Psoas muscle (tissue), 8 donors: ENCODE measurements around the gene SDHA. TPM values are rescaled to one million over a fixed set of nuclear protein-coding genes. Genes with fewer than 3 reads are reported as not detected.
"Not testable (repeated sequence)": the region's sequence is repeated elsewhere in the genome, so short reads cannot be mapped to it uniquely, and the experiment has no call there.

Source experiments
- ATAC-seq, 4 donors: fragments of 200-7000 bp; cut with Tn5 transposase; one replicate each; pipeline ENCODE4 v1.9.1; 2020; ENCODE audit warnings: moderate library complexity in 3 of 4, mild to moderate bottlenecking in 2 of 4
- DNase-seq, 2 donors: peaks; one replicate each; pipeline ENCODE4 v3.0.0-alpha.2; 2020
- H3K27ac ChIP-seq: fragments of 200-600 bp; one replicate; pipeline ENCODE4 v1.8.0; 2022
- H3K27me3 ChIP-seq, 3 donors: fragments of 200-600 bp in 1 of 3; one replicate each; pipeline versions ENCODE4 v1.6.1 to v1.8.0; 2013 to 2022; ENCODE audit warnings: low read length in 2 of 3, mild to moderate bottlenecking in 2 of 3, moderate library complexity in 1 of 3; ENCODE audit not compliant: insufficient read depth in 3 of 3
- H3K36me3 ChIP-seq, 2 donors: fragments of 200-600 bp in 1 of 2; one replicate each; pipeline versions ENCODE4 v1.6.1 to v1.8.0; 2013 to 2022; ENCODE audit warnings: low read depth in 1 of 2, mild to moderate bottlenecking in 1 of 2, moderate library complexity in 1 of 2; ENCODE audit not compliant: insufficient read depth in 1 of 2
- H3K4me1 ChIP-seq: fragments of 200-600 bp; one replicate; pipeline ENCODE4 v1.8.0; 2022
- H3K4me3 ChIP-seq: fragments of 200-600 bp; one replicate; pipeline ENCODE4 v1.8.0; 2022; ENCODE audit warnings: mild to moderate bottlenecking
- H3K9me3 ChIP-seq: fragments of 200-600 bp; one replicate; pipeline ENCODE4 v1.8.0; 2022
- CTCF ChIP-seq: fragments of 200-600 bp; IDR thresholded peaks from one replicate; pipeline ENCODE4 v1.8.0; 2022; ENCODE audit warnings: antibody characterized with exemption
- WGBS, 3 donors: extraction: QIAGEN DNeasy Blood & Tissue Kit; methylation state at CpG; one replicate each; pipeline versions ENCODE4 v1.1.6 to v1.1.7; 2013; 5-methylcytosine and 5-hydroxymethylcytosine counted together
- intact Hi-C, 2 donors: fragments of 100-400 bp; cut with DNase I; formaldehyde crosslinking; loops; one replicate each; pipeline versions ENCODE4 v1.11.0 to v1.14.2; 2022
- polyA plus RNA-seq, 3 donors: library from polyadenylated mRNA; stranded (reverse); fragments of 200-250 nt; gene quantifications; one replicate each; pipeline ENCODE4 v1.2.3, GENCODE V29; 2013
- total RNA-seq, 4 donors: library from RNA; stranded (reverse); fragmentation: NEBNext Ultra II Directional in 2 of 4; extraction: Animal tissue kit (Norgen Biotek cat#: 25700) in 2 of 4; gene quantifications; one replicate each; pipeline versions ENCODE4 v1.2.1 to v1.2.4, GENCODE V29; 2021 to 2023
- donor health status: healthy with polysubstance abuse.
- donor health status: DM: no; HTN: no; CAD: no; lungs with moderate emphysema.
- donor health status: Bipolar disorder and iron deficiency.
- donor health status: healthy.
- donor health status: DM: yes; HTN: yes; CAD: no.
- donor health status: DM: no; HTN: no; CAD: no.
- donor health status: DM: no; HTN: no; CAD: no.
- donor health status: DM: yes; HTN: yes; CAD: no.

SDHA gene
- total and polyA plus RNA-seq, 7 donors, result 160 to 363 (median 269) TPM

GRCh38 chr5:208449-209114 is 9.5 kb upstream of the SDHA start:
- TF ChIP-seq CTCF, result no peak
- Histone ChIP-seq H3K27ac (no peak overlapping the region), H3K4me3 (no peak overlapping the region), H3K27me3 (no peaks in the 10 kb centered on the region), H3K36me3 (peaks cover 0 to 27% of the 10 kb centered on the region in 2 donors), H3K9me3 (no peaks in the 10 kb centered on the region), H3K4me1 (peaks cover 10% of the 10 kb centered on the region)
- intact Hi-C loops, result no loop called here
- ATAC-seq (peak in 1 of 4 donors; percentile 38), DNase-seq (no peak)
- WGBS, 3 donors, result 76 to 84% (median 82%) methylated on average over 15 of the region's 15 CpGs

GRCh38 chr5:213803-214395 is 4.2 kb upstream of the SDHA start:
- H3K4me3 ChIP-seq, result no peak overlapping the region
- H3K36me3 ChIP-seq, result peaks cover 0 to 18% of the 10 kb centered on the region in 2 donors
- H3K27ac ChIP-seq, result no peak overlapping the region
- H3K27me3 ChIP-seq, result no peaks in the 10 kb centered on the region
- no peak for TF ChIP-seq CTCF
- WGBS, 3 donors, result 83 to 93% (median 87%) methylated on average over 12 of the region's 12 CpGs
- no peaks in the 10 kb centered on the region for H3K9me3 ChIP-seq
- H3K4me1 ChIP-seq, result peaks cover 8% of the 10 kb centered on the region
- DNase-seq, result no peak
- ATAC-seq, result no peak
- intact Hi-C loops, result no loop called here

- WGBS, 3 donors, result 73 to 100% (median 91%) methylated on average over 1 to 2 of the region's 2 CpGs
- DNase-seq, ATAC-seq, H3K9me3 ChIP-seq, H3K4me3 ChIP-seq, H3K27me3 ChIP-seq, intact Hi-C loops: not testable (repeated sequence)
- Histone ChIP-seq H3K4me1 (peaks cover 18% of the 10 kb centered on the region), H3K36me3 (peaks cover 0 to 18% of the 10 kb centered on the region in 2 donors), H3K27ac (peak overlapping the region; percentile 41)
These were observed 2.9 kb upstream of the SDHA start for GRCh38 chr5:215256-215655.

GRCh38 chr5:216076-216475 is 2.0 kb upstream of the SDHA start:
- H3K36me3 ChIP-seq, result peaks cover 0 to 18% of the 10 kb centered on the region in 2 donors
- H3K4me3 ChIP-seq, H3K27ac ChIP-seq, intact Hi-C loops, ATAC-seq, DNase-seq, H3K9me3 ChIP-seq, H3K27me3 ChIP-seq: not testable (repeated sequence)
- peaks cover 27% of the 10 kb centered on the region for H3K4me1 ChIP-seq
- 91 to 92% (median 91%) methylated on average over 9 of the region's 10 CpGs for WGBS, 3 donors

GRCh38 chr5:218457-219291 is 554 bp downstream of the SDHA start:
- Histone ChIP-seq H3K27ac (peak overlapping the region; percentile 94), H3K9me3 (no peaks in the 10 kb centered on the region), H3K4me3 (peak overlapping the region; percentile 78), H3K36me3 (peaks cover 0 to 17% of the 10 kb centered on the region in 2 donors), H3K27me3 (no peaks in the 10 kb centered on the region), H3K4me1 (peaks cover 44% of the 10 kb centered on the region)
- no peak for TF ChIP-seq CTCF
- intact Hi-C loops, result no loop called here
- ATAC-seq, result peak; percentile 67 to 75 (median 74)
- 0 to 1% (median 0%) methylated on average over 56 to 73 of the region's 73 CpGs for WGBS, 3 donors
- peak; percentile 47 to 76 for DNase-seq
